HG02571 (cell line): ENCODE measurements around the gene PCDHA6.
"Not testable (repeated sequence)": the region's sequence is repeated elsewhere in the genome, so short reads cannot be mapped to it uniquely, and the experiment has no call there.

Source experiments
- ATAC-seq: cut with Tn5 transposase; IDR thresholded peaks from one replicate; pipeline ENCODE4 v1.9.1; 2021; ENCODE audit warnings: mild to moderate bottlenecking, moderate library complexity; ENCODE audit not compliant: unreplicated experiment

PCDHA6 gene, protein sequence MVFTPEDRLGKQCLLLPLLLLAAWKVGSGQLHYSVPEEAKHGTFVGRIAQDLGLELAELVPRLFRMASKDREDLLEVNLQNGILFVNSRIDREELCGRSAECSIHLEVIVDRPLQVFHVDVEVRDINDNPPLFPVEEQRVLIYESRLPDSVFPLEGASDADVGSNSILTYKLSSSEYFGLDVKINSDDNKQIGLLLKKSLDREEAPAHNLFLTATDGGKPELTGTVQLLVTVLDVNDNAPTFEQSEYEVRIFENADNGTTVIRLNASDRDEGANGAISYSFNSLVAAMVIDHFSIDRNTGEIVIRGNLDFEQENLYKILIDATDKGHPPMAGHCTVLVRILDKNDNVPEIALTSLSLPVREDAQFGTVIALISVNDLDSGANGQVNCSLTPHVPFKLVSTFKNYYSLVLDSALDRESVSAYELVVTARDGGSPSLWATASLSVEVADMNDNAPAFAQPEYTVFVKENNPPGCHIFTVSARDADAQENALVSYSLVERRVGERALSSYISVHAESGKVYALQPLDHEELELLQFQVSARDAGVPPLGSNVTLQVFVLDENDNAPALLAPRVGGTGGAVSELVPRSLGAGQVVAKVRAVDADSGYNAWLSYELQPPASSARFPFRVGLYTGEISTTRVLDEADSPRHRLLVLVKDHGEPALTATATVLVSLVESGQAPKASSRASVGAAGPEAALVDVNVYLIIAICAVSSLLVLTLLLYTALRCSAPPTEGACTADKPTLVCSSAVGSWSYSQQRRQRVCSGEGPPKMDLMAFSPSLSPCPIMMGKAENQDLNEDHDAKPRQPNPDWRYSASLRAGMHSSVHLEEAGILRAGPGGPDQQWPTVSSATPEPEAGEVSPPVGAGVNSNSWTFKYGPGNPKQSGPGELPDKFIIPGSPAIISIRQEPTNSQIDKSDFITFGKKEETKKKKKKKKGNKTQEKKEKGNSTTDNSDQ

DNA sequence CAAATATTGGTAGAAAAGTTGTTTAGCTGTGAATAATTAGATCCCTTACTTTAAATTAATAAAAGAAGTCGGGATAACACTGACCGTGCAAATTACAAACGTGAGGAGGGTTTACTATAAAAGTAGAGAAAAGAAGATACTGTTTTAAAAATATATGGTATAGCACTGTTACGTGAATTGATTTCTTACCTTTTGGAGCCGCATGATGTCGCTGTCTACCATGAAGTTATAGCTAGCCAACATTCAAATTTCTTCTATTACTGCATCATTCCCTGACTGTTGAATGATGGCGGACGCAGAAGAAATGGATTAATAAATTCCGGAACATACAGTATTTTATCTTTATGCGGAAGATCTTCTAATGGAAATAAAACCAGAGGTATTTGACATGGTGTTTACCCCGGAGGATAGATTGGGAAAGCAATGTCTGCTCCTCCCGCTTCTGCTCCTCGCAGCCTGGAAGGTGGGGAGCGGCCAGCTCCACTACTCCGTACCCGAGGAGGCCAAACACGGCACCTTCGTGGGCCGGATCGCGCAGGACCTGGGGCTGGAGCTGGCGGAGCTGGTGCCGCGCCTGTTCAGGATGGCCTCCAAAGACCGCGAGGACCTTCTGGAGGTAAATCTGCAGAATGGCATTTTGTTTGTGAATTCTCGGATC, at the start of gene PCDHA6:
PCDHA6 (plus strand) TSS at position 257 of the 658 bp plus-strand sequence; CDS start at position 389, 132 bp downstream.
- ATAC-seq, result no peak

DNA sequence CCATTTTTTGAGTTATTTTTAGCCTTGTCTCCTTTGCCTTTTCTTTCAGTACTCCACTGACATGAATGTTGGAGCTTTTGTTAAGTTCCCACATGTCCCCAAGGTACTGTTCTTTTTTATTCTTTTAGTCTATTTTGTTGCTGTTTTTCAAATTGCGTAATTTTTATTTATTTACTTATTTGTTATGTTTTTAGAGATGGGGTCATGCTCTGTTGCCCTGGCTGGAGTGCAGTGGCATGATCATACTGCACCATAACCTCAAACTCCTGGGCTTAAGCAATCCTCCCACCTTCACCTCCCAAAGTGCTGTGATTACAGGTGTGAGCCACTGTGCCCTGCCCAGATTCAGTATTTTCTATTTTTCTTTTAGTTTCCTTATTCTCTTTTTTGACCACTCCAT, 47.2 kb upstream of the PCDHA6 start:
- ATAC-seq, result no peak

DNA sequence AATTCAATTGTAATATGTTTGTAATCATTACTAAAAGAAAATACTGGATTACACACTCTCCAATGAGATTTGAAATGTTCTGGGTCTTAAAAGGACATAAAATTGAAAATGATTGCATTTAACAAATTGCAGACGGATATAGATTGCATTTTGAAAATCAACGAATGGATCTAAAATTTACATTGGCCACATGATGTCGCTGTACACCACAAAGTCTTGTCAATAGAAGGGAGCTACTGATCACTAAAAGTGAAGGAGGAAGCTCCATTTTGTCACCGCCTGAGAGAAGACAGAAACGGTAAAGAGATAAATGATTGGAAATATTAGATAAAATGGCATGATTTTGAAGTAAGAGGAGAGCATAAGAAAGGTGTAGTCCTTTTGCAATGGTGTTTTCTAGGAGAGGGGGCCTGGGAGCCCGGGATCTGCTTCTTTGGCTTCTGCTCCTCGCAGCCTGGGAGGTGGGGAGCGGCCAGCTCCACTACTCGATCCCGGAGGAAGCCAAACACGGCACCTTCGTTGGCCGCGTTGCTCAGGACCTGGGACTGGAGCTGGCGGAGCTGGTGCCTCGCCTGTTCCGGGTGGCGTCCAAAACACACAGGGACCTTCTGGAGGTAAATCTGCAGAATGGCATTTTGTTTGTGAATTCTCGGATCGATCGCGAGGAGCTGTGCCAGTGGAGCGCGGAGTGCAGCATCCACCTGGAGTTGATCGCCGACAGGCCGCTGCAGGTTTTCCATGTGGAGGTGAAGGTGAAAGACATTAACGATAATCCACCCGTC, 41.7 kb upstream of the PCDHA6 start, which contains the start of gene PCDHA1:
PCDHA1 (plus strand) TSS at position 236 of the 782 bp plus-strand sequence.
- ATAC-seq, result no peak

DNA sequence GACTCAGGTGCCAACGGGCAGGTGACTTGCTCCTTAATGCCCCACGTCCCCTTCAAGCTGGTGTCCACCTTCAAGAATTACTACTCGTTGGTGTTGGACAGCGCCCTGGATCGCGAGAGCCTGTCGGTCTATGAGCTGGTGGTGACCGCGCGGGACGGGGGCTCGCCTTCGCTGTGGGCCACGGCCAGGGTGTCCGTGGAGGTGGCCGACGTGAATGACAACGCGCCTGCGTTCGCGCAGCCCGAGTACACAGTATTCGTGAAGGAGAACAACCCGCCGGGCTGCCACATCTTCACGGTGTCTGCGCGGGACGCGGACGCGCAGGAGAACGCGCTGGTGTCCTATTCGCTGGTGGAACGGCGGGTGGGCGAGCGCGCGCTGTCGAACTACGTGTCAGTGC, 40.3 kb upstream of the PCDHA6 start:
- not testable (repeated sequence) for ATAC-seq

DNA sequence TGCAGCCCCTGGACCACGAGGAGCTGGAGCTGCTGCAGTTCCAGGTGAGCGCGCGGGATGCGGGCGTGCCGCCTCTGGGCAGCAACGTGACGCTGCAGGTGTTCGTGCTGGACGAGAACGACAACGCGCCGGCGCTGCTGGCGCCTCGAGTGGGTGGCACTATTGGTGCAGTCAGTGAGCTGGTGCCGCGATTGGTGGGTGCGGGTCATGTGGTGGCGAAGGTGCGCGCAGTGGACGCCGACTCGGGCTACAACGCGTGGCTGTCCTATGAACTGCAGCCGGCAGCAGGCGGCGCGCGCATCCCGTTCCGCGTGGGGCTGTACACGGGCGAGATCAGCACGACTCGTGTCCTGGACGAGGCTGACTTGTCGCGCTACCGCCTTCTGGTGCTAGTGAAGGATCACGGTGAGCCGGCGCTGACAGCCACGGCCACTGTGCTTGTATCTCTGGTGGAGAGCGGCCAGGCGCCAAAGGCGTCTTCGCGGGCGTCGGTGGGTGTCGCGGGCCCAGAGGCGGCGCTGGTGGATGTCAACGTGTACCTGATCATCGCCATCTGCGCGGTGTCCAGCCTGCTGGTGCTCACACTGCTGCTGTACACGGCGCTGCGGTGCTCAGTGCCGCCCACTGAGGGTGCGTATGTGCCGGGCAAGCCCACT, 39.8 kb upstream of the PCDHA6 start:
- not testable (repeated sequence) for ATAC-seq

DNA sequence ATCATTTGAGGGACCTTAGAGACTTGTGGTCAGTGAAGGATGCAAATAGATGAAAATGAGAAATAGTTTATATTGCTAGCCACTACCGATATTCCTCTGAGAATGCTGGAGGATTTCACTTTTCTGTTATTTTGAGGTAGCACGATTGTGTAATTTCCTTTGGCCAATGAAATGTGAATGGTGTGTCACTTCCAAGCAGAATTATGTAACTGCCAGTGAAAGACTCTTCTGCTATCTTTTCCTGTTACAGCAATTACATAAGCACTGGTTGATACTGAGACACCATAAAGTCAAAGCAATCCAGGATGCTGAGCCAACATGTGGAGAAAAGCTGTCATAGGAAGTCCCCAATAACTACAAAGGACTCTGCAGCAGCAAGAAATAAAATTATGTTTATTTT, 36.7 kb upstream of the PCDHA6 start:
- no peak for ATAC-seq

DNA sequence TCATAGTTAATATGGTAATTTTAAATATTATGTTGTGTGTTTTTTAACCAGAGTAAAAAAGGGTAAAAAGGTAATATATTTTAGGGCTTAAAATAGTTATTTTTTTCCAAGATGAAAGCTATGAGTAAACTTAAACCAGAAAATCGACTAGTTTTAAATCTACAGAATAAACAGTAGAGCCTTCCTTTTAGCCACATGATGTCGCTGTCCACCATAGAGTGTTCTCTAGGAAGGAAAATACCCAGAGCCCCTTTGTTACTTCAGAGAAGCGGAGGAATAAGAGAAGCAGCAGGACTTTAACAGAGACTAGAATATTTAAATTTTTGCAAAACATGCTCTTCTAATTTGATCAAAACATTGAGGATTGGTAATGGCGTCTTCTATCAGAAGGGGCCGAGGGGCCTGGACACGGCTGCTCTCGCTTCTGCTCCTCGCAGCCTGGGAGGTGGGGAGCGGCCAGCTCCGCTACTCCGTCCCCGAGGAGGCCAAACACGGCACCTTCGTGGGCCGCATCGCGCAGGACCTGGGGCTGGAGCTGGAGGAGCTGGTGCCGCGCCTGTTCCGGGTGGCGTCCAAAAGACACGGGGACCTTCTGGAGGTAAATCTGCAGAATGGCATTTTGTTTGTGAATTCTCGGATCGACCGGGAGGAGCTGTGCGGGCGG, 33.0 kb upstream of the PCDHA6 start, which contains the start of gene PCDHA2:
PCDHA2 (plus strand) TSS at position 258 of the 664 bp plus-strand sequence.
- ATAC-seq, result no peak

DNA sequence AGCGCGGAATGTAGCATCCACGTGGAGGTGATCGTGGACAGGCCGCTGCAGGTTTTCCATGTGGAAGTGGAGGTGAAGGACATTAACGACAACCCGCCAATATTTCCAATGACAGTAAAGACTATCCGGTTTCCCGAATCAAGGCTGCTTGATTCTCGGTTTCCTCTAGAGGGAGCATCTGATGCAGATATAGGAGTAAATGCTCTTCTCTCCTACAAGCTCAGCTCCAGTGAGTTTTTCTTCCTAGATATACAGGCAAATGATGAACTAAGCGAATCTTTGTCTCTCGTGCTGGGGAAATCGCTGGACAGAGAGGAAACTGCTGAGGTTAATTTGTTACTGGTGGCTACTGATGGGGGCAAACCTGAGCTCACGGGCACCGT, 32.5 kb upstream of the PCDHA6 start:
- ATAC-seq, result no peak

DNA sequence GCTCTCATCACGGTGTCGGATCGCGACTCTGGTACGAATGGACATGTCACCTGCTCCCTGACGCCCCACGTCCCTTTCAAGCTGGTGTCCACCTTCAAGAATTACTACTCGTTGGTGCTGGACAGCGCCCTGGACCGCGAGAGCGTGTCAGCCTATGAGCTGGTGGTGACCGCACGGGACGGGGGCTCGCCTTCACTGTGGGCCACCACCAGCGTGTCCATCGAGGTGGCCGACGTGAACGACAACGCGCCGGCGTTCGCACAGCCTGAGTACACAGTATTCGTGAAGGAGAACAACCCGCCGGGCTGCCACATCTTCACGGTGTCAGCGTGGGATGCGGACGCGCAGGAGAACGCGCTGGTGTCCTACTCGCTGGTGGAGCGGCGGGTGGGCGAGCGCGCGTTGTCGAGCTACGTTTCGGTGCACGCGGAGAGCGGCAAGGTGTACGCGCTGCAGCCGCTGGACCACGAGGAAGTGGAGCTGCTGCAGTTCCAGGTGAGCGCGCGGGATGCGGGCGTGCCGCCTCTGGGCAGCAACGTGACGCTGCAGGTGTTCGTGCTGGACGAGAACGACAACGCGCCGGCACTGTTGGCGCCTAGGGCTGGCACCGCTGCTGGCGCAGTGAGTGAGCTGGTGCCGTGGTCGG, 31.6 kb upstream of the PCDHA6 start:
- not testable (repeated sequence) for ATAC-seq

DNA sequence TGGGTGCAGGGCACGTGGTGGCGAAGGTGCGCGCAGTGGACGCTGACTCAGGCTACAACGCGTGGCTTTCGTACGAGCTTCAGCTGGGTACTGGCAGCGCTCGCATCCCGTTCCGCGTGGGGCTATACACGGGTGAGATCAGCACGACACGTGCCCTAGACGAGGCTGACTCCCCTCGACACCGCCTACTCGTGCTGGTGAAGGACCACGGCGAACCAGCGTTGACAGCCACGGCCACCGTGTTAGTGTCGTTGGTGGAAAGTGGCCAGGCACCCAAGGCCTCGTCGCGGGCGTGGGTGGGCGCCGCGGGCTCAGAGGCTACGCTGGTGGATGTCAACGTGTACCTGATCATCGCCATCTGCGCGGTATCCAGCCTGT, 31.1 kb upstream of the PCDHA6 start:
- ATAC-seq, result no peak

DNA sequence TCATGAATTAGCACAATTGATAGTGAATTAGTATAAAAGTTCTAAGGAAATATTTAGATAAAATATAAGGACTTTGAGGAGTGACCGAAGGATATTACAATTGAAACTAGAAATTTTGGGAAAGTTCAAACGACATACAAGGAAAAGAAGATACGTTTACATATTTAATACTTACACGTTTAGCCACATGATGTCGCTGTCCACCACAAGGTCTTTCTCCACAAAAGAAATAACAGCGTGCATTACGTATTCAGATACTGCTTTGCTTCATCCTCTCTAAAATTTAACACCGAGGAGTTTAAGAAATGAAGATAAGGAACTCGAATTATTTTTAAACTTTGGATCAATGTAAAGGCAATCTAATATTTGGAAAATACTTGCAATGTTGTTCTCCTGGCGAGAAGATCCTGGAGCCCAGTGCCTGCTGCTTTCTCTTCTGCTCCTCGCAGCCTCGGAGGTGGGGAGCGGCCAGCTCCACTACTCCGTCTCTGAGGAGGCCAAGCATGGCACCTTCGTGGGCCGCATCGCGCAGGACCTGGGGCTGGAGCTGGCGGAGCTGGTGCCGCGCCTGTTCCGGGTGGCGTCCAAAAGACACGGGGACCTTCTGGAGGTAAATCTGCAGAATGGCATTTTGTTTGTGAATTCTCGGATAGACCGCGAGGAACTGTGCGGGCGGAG, 26.8 kb upstream of the PCDHA6 start, which contains the start of gene PCDHA3:
PCDHA3 (plus strand) TSS at position 242 of the 678 bp plus-strand sequence.
- no peak for ATAC-seq

DNA sequence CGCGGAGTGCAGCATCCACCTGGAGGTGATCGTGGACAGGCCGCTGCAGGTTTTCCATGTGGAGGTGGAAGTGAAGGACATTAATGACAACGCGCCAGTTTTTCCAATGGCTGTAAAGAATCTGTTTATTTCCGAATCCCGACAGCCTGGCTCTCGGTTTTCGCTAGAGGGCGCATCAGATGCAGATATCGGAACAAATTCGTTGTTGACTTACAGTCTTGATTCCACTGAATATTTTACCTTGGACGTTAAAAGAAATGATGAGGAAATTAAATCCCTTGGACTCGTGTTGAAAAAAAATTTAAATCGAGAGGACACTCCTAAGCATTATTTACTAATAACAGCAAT, 26.3 kb upstream of the PCDHA6 start:
- ATAC-seq, result no peak

DNA sequence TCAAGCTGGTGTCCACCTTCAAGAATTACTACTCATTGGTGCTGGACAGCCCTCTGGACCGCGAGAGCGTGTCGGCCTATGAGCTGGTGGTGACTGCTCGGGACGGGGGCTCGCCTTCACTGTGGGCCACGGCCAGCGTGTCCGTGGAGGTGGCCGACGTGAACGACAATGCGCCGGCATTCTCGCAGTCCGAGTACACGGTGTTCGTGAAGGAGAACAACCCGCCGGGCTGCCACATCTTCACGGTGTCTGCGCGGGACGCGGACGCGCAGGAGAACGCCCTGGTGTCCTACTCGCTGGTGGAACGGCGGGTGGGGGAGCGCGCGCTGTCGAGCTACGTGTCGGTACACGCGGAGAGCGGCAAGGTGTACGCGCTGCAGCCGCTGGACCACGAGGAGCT, 25.4 kb upstream of the PCDHA6 start:
- ATAC-seq, result not testable (repeated sequence)

DNA sequence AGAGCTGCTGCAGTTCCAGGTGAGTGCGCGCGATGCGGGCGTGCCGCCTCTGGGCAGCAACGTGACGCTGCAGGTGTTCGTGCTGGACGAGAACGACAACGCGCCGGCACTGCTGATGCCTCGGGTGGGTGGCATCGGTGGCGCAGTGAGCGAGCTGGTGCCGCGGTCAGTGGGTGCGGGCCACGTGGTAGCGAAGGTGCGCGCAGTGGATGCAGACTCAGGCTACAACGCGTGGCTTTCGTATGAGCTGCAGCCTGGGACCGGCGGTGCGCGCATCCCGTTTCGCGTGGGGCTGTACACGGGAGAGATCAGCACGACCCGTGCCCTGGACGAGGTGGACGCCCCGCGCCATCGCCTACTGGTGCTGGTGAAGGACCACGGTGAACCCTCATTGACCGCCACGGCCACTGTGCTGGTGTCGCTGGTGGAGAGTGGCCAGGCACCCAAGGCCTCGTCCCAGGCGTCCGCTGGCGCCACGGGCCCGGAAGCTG, 24.9 kb upstream of the PCDHA6 start:
- ATAC-seq, result no peak

DNA sequence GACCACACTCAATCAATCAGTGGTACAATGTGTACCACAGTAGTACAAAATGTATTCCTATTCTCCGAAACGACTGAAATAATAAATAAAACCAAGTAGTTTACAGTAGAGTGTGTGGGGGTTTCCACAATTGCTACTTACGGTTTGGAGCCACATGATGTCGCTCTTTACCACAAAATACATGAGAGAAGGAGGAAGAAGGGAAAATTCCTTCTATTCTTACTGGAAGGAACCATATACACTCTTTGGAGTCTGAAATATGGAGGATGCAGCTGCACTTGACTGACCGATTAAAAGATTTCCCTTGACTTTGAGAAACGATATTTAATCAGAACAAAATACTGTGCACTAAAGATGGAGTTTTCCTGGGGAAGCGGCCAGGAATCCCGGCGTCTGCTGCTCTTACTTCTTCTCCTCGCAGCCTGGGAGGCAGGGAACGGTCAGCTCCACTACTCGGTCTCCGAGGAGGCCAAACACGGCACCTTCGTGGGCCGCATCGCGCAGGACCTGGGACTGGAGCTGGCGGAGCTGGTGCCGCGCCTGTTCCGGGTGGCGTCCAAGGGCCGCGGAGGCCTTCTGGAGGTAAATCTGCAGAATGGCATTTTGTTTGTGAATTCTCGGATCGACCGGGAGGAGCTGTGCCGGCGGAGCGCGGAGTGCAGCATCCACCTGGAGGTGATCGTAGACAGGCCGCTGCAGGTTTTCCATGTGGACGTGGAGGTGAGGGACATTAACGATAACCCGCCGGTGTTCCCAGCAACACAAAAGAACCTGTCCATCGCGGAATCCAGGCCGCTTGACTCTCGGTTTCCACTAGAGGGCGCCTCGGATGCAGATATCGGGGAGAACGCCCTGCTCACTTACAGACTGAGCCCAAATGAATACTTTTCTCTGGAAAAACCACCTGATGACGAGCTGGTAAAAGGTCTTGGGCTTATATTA, 20.7 kb upstream of the PCDHA6 start, which contains the start of gene PCDHA4:
PCDHA4 (plus strand) TSS at position 235 of the 942 bp plus-strand sequence.
- no peak for ATAC-seq

DNA sequence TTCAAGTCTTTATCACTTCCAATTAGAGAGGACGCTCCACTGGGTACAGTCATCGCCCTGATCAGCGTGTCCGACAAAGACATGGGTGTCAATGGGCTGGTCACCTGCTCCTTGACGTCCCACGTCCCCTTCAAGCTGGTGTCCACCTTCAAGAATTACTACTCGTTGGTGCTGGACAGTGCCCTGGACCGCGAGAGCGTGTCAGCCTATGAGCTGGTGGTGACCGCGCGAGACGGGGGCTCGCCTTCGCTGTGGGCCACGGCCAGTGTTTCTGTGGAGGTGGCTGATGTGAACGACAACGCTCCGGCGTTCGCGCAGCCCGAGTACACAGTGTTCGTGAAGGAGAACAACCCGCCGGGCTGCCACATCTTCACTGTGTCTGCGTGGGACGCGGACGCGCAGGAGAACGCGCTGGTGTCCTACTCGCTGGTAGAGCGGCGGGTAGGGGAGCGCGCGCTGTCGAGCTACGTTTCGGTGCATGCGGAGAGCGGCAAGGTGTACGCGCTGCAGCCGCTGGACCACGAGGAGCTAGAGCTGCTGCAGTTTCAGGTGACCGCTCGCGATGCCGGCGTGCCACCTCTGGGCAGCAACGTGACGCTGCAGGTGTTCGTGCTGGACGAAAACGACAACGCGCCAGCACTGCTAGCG, 19.4 kb upstream of the PCDHA6 start:
- not testable (repeated sequence) for ATAC-seq
